ENCODE results near the gene GPR3.
"Not testable (repeated sequence)": the region's sequence is repeated elsewhere in the genome, so short reads cannot be mapped to it uniquely, and the experiment has no call there.

The GPR3 gene

GRCh38 chr1:27428316-27429028, 36.0 kb downstream of the GPR3 start:
- DNase-seq (ENCODE audit: low read depth), result no peak

- no peak for DNase-seq (ENCODE audit: low read depth)
Observed at GRCh38 chr1:27429029-27429425, 36.6 kb downstream of the GPR3 start.

GRCh38 chr1:27430903-27431600, 38.6 kb downstream of the GPR3 start:
- no peak for DNase-seq (ENCODE audit: low read depth)

GRCh38 chr1:27431601-27431940, 39.1 kb downstream of the GPR3 start:
- no peak for DNase-seq (ENCODE audit: low read depth)

- not testable (repeated sequence) for DNase-seq (ENCODE audit: low read depth)
Observed at GRCh38 chr1:27432725-27433124, 40.3 kb downstream of the GPR3 start.

GRCh38 chr1:27433706-27434105, 41.3 kb downstream of the GPR3 start:
- no peak for DNase-seq (ENCODE audit: low read depth)

- DNase-seq (ENCODE audit: low read depth), result no peak
Observed at GRCh38 chr1:27435566-27436203, 43.3 kb downstream of the GPR3 start.

GRCh38 chr1:27436204-27437159, 44.1 kb downstream of the GPR3 start:
- no peak for DNase-seq (ENCODE audit: low read depth)

- DNase-seq (ENCODE audit: low read depth), result no peak
Observed at GRCh38 chr1:27438621-27439061, 46.2 kb downstream of the GPR3 start.

GRCh38 chr1:27439150-27439549, 46.7 kb downstream of the GPR3 start:
- no peak for DNase-seq (ENCODE audit: low read depth)

- no peak for DNase-seq (ENCODE audit: low read depth)
Observed at GRCh38 chr1:27444632-27445031, 52.2 kb downstream of the GPR3 start.

Data from activated T-helper 9 cell treated with anti-CD3 and anti-CD28 coated beads, Interleukin-2, amount 50 U/mL, for 16 hours (primary cell).